Fibroblast of mammary gland (primary cell): ENCODE results near the gene CDH9.

Source experiments
- DNase-seq: peaks from one replicate; pipeline ENCODE4 v3.0.0-alpha.2; 2010; ENCODE audit warnings: low read depth
- H3K4me3 ChIP-seq: 2 replicates; pipeline ENCODE4 v1.5.1; 2011; ENCODE audit warnings: low read depth, mild to moderate bottlenecking, low read length, moderate library complexity; ENCODE audit not compliant: control insufficient read depth
- CTCF ChIP-seq: conservative IDR thresholded peaks from 2 replicates; pipeline ENCODE4 v1.5.1; 2011; ENCODE audit warnings: low read depth, low read length, inconsistent platforms; ENCODE audit not compliant: control insufficient read depth, insufficient read depth

CDH9 gene

GRCh38 chr5:27041372-27041771 is 3.0 kb upstream of the CDH9 start:
- TF ChIP-seq CTCF = no peak

GRCh38 chr5:27034565-27034964 is 3.8 kb downstream of the CDH9 start:
- DNase-seq = no peak
- no peak overlapping the region for H3K4me3 ChIP-seq
- TF ChIP-seq CTCF = no peak

More at GRCh38 chr5:27041372-27041771, 3.0 kb upstream of the CDH9 start:
- no peak overlapping the region for H3K4me3 ChIP-seq
- no peak for DNase-seq

- no peak overlapping the region for H3K4me3 ChIP-seq
- no peak for TF ChIP-seq CTCF
- DNase-seq = no peak
These were observed 11.6 kb downstream of the CDH9 start for GRCh38 chr5:27026801-27027200.

GRCh38 chr5:27026063-27026462 is 12.3 kb downstream of the CDH9 start:
- DNase-seq = no peak
- no peak overlapping the region for H3K4me3 ChIP-seq
- no peak for TF ChIP-seq CTCF

GRCh38 chr5:27021471-27021870 is 16.9 kb downstream of the CDH9 start:
- no peak for TF ChIP-seq CTCF
- no peak for DNase-seq
- H3K4me3 ChIP-seq = no peak overlapping the region

GRCh38 chr5:27020973-27021372 is 17.4 kb downstream of the CDH9 start:
- peak; percentile 28 for TF ChIP-seq CTCF
- no peak overlapping the region for H3K4me3 ChIP-seq
- peak; percentile 34 for DNase-seq

GRCh38 chr5:27015758-27016157 is 22.6 kb downstream of the CDH9 start:
- TF ChIP-seq CTCF = no peak
- H3K4me3 ChIP-seq = no peak overlapping the region
- DNase-seq = no peak
